ENCODE measurements around the gene MYL11. TPM values are rescaled to one million over a fixed set of nuclear protein-coding genes. Genes with fewer than 3 reads are reported as not detected.

The MYL11 gene
- total RNA-seq, 1 donor from 2014 or later, result not detected

DNA sequence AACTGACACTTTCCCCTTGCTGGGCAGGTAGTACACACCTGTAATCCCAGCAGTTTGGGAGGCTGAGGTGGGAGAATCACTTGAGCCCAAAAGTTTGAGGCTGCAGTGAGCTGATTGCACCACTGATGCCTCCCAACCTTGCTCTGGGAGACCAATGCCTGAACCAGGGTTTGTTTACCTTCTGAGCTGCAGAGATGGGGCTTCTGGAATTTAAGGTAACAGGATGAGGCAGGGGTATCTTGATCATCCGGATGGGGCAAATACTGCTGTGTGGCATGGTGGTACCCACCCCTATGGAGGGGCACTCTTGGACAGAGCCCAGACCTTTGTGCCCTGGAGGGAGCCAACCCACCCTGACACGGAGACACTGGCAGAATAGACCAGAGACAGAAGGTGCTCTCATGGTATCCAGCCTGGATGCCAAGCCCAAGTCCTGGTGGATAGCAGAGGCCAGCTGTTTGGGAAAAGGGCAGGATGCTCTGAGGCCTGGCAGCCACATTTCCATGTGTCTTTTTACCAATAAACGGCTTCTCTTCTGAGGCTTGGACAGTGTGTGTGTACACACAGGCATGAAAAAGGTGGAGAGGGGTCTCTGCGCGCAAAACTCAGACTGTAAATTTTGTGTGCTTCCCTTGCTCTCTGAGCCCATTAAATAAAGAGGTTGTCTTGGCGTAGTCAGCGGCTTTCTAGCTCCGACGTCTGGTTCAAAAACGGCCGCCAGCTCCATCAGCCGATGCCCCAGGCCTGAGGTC is 25.0 kb downstream of the MYL11 start:
- Histone ChIP-seq H3K36me3 (peaks cover 15% of the 10 kb centered on the region), H3K4me3 (peak overlapping the region; percentile 83), H3K9me3 (replicated peaks) (no peaks in the 10 kb centered on the region), H3K27me3 (ENCODE audit: low read depth) (no peaks in the 10 kb centered on the region), H3K4me1 (peaks cover 40% of the 10 kb centered on the region), H3K27ac (replicated peaks) (peak overlapping the region; percentile 91)
- no peak for DNase-seq
- TF ChIP-seq CTCF (IDR thresholded peaks at IDR 0.05; ENCODE audit: borderline replicate concordance), result no peak
- intact Hi-C loops (cut with micrococcal nuclease), result no loop called here

DNA sequence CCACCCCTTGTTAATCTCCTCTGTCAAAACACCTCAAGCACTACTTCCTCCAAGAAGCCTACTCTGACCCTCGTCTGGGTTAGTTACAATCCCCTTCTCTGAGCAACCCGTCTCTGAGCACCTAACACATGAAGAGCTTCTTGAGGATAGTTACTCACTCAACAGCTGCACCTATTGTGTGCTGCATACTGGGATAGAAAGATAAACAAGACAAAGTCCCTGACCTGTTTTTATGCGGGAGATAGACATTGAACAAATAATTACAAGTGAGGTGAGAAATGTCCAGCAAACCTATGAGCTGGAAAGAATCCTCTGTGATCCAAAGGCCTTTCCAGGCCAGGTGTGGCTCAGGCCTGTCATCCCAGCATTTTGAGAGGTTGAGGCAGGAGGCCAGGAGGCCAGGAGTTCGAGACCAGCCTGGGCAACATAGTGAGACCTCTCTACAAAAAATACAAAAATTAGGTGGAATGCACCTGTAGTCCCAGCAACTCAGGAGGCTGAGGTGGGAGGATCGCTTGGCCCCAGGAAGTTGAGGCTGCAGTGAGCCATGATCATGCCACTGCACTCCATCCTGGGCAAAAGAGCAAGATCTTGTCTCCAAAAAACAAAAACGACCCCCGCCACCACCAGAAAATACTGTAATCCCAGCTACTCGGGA is 27.3 kb downstream of the MYL11 start:
- Histone ChIP-seq H3K27me3 (ENCODE audit: low read depth) (no peaks in the 10 kb centered on the region), H3K4me3 (no peak overlapping the region), H3K27ac (replicated peaks) (no peak overlapping the region), H3K9me3 (replicated peaks) (no peaks in the 10 kb centered on the region), H3K36me3 (peaks cover 15% of the 10 kb centered on the region), H3K4me1 (peaks cover 26% of the 10 kb centered on the region)
- no peak for DNase-seq
- intact Hi-C loops (cut with micrococcal nuclease), result no loop called here
- no peak for TF ChIP-seq CTCF (IDR thresholded peaks at IDR 0.05; ENCODE audit: borderline replicate concordance)

GRCh38 chr16:30406795-30407101 is 32.1 kb downstream of the MYL11 start:
- no peaks in the 10 kb centered on the region for H3K27me3 ChIP-seq (ENCODE audit: low read depth)
- no peak for TF ChIP-seq CTCF (IDR thresholded peaks at IDR 0.05; ENCODE audit: borderline replicate concordance)
- peaks cover 7% of the 10 kb centered on the region for H3K36me3 ChIP-seq
- H3K4me3 ChIP-seq, result peak overlapping the region; percentile 80
- H3K4me1 ChIP-seq, result peaks cover 37% of the 10 kb centered on the region
- no peaks in the 10 kb centered on the region for H3K9me3 ChIP-seq (replicated peaks)
- peak overlapping the region; percentile 88 for H3K27ac ChIP-seq (replicated peaks)
- no peak for DNase-seq
- intact Hi-C loops (cut with micrococcal nuclease), result no loop called here

GRCh38 chr16:30407102-30407803 is 32.7 kb downstream of the MYL11 start, which contains the start of gene ZNF771:
Gene ZNF771, plus strand, starts transcription at chr16:30407606. Its CDS starts 448 bp downstream, at chr16:30408054.
- Histone ChIP-seq H3K27me3 (ENCODE audit: low read depth) (no peaks in the 10 kb centered on the region), H3K36me3 (peaks cover 11% of the 10 kb centered on the region), H3K4me1 (peaks cover 37% of the 10 kb centered on the region), H3K27ac (replicated peaks) (peak within 1 kb of the TSS; percentile 88), H3K9me3 (replicated peaks) (no peaks in the 10 kb centered on the region), H3K4me3 (peak within 1 kb of the TSS; percentile 80)
- peak; percentile 96 for DNase-seq
- peak; percentile 12 for TF ChIP-seq CTCF (IDR thresholded peaks at IDR 0.05; ENCODE audit: borderline replicate concordance)
- intact Hi-C loops (cut with micrococcal nuclease), result no loop called here

DNA sequence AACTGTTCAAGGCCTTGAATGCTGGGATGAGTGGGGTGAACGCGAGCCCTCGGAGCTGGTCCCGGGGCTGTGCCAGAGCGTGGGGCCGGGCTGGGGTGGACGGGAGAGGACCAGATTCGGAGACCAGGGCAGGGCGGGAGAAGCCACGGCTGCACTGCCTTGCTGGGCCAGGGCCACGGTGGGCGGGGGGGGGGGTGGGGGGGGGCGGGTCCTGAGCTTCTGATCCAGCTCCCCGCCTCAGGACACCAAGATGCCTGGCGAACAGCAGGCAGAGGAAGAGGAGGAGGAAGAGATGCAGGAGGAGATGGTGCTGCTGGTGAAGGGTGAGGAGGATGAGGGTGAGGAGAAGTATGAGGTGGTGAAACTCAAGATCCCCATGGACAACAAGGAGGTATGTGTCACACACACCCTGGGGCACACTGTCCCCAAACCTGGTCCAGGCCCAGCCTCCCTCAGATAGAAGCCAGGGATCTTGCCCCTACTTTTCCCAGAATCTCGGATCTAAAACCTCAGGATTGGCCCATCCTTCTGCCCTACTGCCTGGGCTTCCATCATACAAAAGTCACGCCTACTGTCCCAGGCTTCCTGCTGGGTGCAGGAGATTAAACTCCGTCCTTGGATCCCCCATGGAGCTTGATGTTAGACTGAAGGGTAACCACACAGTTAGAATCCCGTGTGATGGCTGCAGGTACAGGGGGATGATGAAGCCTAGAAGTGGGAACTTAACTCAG is 33.4 kb downstream of the MYL11 start:
- peak overlapping the region; percentile 80 for H3K4me3 ChIP-seq
- peaks cover 11% of the 10 kb centered on the region for H3K36me3 ChIP-seq
- TF ChIP-seq CTCF (IDR thresholded peaks at IDR 0.05; ENCODE audit: borderline replicate concordance), result no peak
- intact Hi-C loops (cut with micrococcal nuclease), result no loop called here
- H3K4me1 ChIP-seq, result peaks cover 37% of the 10 kb centered on the region
- no peak for DNase-seq
- H3K27me3 ChIP-seq (ENCODE audit: low read depth), result no peaks in the 10 kb centered on the region
- H3K27ac ChIP-seq (replicated peaks), result peak overlapping the region; percentile 88
- no peaks in the 10 kb centered on the region for H3K9me3 ChIP-seq (replicated peaks)
